Activated naive CD4-positive, alpha-beta T cell (primary cell): ENCODE results near the gene NRN1L.
"Not testable (repeated sequence)": the region's sequence is repeated elsewhere in the genome, so short reads cannot be mapped to it uniquely, and the experiment has no call there.

Experiments
- DNase-seq, 4 experiments: peaks; one replicate each; lab custom pipeline; 2025; lab: John Stamatoyannopoulos, UW

NRN1L gene

GRCh38 chr16:67882374-67883145 is 2.1 kb upstream of the NRN1L start:
- DNase-seq = no peak

- DNase-seq = no peak
Observed at GRCh38 chr16:67883146-67883871, 1.4 kb upstream of the NRN1L start.

GRCh38 chr16:67883872-67884261 is 818 bp upstream of the NRN1L start:
- peak; percentile 25 to 79 (median 65) for DNase-seq

GRCh38 chr16:67885545-67885944 is 860 bp downstream of the NRN1L start:
- no peak for DNase-seq

GRCh38 chr16:67885976-67886375 is 1.3 kb downstream of the NRN1L start:
- no peak for DNase-seq

GRCh38 chr16:67886387-67886786 is 1.7 kb downstream of the NRN1L start:
- DNase-seq = no peak

- no peak for DNase-seq
Observed at GRCh38 chr16:67888331-67888730, 3.6 kb downstream of the NRN1L start.

- no peak for DNase-seq
Observed at GRCh38 chr16:67892375-67892774, 7.7 kb downstream of the NRN1L start.

- peak; percentile 81 to 94 (median 86) for DNase-seq
Observed at GRCh38 chr16:67892899-67893742, 8.4 kb downstream of the NRN1L start, which contains the start of gene PSKH1. Gene PSKH1 (plus strand): TSS chr16:67893254. CDS start chr16:67908750, 15,496 bp downstream.

- DNase-seq = no peak
Observed at GRCh38 chr16:67893743-67894399, 9.2 kb downstream of the NRN1L start.

GRCh38 chr16:67897231-67897630 is 12.5 kb downstream of the NRN1L start:
- DNase-seq = no peak

- DNase-seq = no peak
Observed at GRCh38 chr16:67901734-67902133, 17.0 kb downstream of the NRN1L start.

GRCh38 chr16:67902831-67903230 is 18.1 kb downstream of the NRN1L start:
- no peak for DNase-seq

- DNase-seq = no peak
Observed at GRCh38 chr16:67907397-67908180, 22.9 kb downstream of the NRN1L start.

GRCh38 chr16:67909056-67909742 is 24.5 kb downstream of the NRN1L start:
- DNase-seq = no peak

- no peak for DNase-seq
Observed at GRCh38 chr16:67910158-67910557, 25.5 kb downstream of the NRN1L start.

GRCh38 chr16:67914758-67915495 is 30.2 kb downstream of the NRN1L start:
- no peak for DNase-seq

GRCh38 chr16:67915496-67915769 is 30.7 kb downstream of the NRN1L start:
- DNase-seq = not testable (repeated sequence)

GRCh38 chr16:67915831-67916723 is 31.4 kb downstream of the NRN1L start:
- no peak for DNase-seq
